ENCODE data around the gene PDZD4. TPM values are rescaled to one million over a fixed set of nuclear protein-coding genes. Genes with fewer than 3 reads are reported as not detected.

Gene PDZD4, protein sequence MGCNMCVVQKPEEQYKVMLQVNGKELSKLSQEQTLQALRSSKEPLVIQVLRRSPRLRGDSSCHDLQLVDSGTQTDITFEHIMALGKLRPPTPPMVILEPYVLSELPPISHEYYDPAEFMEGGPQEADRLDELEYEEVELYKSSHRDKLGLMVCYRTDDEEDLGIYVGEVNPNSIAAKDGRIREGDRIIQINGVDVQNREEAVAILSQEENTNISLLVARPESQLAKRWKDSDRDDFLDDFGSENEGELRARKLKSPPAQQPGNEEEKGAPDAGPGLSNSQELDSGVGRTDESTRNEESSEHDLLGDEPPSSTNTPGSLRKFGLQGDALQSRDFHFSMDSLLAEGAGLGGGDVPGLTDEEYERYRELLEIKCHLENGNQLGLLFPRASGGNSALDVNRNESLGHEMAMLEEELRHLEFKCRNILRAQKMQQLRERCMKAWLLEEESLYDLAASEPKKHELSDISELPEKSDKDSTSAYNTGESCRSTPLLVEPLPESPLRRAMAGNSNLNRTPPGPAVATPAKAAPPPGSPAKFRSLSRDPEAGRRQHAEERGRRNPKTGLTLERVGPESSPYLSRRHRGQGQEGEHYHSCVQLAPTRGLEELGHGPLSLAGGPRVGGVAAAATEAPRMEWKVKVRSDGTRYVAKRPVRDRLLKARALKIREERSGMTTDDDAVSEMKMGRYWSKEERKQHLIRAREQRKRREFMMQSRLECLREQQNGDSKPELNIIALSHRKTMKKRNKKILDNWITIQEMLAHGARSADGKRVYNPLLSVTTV
- 2.8 to 3.8 TPM (median 3.1 TPM) in 5 replicates for total RNA-seq (2022; extraction: Qiagen RNA extraction; ENCODE audit: low read depth)

GRCh38 chrX:153829799-153830639, at the start of gene PDZD4:
Gene PDZD4 (minus strand): TSS chrX:153830544. CDS start chrX:153830298, 246 bp downstream.

DNA sequence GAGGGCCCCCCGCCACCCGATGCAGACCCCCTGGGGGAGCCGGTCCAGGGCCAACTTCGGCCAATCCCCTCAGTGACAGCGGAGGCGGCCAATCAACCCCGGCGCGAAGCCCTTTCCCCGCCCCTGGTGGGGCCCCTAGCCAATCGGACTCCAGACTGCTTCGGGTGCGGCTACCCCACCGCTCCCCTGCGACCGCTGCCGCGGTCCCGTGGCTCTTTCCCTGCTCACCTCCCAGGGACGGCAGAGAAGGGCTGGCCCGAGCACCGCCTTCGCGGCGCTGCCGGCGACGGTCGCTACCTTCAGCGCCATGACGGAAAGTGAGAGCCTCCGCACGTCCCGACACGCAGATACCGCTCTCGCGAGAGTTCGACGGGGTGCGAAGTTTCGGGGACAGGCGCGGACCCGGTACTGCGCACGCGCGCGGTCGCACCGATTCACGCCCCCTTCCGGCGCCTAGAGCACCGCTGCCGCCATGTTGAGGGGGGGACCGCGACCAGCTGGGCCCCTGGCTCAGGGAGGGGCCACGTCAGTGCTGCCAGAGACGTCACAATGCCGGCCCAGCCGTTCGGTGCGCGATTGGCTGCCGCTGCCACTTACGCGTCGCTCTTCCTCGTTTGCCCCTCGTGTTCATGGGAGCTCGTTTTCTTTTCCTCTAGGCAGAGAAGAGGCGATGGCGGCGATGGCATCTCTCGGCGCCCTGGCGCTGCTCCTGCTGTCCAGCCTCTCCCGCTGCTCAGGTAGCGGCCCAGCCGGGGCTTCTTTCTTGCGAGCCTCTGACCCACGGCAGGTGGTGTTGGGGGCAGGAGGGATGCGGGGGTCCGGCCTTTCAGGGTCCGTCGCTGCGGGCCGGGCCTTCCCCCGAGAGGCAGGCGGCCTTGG, 36.1 kb downstream of the PDZD4 start, which contains the start of the genes IDH3G and SSR4:
IDH3G (minus strand) TSS at position 358 of the 879 bp plus-strand sequence; CDS start at position 309, 49 bp downstream.
SSR4 (plus strand) TSS at position 651 of the 879 bp plus-strand sequence; CDS start at position 671, 20 bp downstream.

DNA sequence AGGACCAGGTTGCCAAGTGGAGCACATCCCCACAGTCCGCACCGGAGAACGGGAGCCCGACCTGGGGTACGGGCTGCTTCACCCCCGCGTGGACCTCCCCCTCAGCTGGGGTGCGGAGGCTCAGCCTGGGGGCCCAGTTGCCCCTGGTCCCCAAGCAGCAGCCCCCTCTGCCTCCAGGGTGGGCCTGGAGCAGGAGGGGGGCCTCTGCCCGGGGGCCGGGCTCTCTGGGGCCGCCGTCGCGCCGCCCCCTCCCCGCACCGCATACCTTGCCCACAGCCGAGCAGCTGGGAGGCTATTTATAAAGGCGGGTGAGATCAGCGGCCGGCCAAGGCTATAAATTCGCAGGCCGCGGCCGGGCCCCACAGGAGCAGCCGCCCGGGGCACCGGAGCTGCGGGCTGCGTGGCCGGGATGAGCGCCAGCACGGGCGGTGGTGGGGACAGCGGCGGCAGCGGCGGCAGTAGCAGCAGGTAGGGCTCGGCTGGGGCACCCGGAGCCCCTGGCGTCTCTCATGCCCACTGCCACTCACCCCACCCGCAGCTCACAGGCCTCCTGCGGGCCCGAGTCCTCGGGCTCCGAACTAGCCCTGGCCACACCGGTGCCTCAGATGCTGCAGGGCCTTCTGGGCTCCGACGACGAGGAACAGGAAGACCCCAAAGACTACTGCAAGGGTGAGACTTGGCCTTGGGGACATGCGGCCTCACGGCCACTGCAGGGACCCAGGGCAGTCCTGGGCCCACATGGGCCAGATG, 49.5 kb downstream of the PDZD4 start, which contains the start of gene SRPK3:
SRPK3 (plus strand) TSS at position 364 of the 750 bp plus-strand sequence; CDS start at position 410, 46 bp downstream.

GRCh38 chrX:153763989-153764755, 66.2 kb downstream of the PDZD4 start, which contains the start of gene PLXNB3:
Gene PLXNB3 (plus strand): TSS chrX:153764249. CDS start chrX:153765536, 1,287 bp downstream.

Other genes with a start within 250 kb of the PDZD4 start
- gene CCNQ, start 231.4 kb downstream of the PDZD4 start, total RNA-seq (2022; extraction: Qiagen RNA extraction; ENCODE audit: low read depth) = 37.3 to 57.1 TPM (median 54.5 TPM) in 5 replicates
- gene DUSP9, start 183.3 kb downstream of the PDZD4 start, total RNA-seq (2022; extraction: Qiagen RNA extraction; ENCODE audit: low read depth) = 0.89 to 2.1 TPM (median 1.4 TPM) in 5 replicates
- gene PNCK, start 156.7 kb downstream of the PDZD4 start, total RNA-seq (2022; extraction: Qiagen RNA extraction; ENCODE audit: low read depth) = 0.16 to 2.0 TPM (median 0.49 TPM) in 4 of 5 replicates, not detected in the other
- gene SLC6A8, start 142.6 kb downstream of the PDZD4 start, total RNA-seq (2022; extraction: Qiagen RNA extraction; ENCODE audit: low read depth) = 8.8 to 12.5 TPM (median 9.8 TPM) in 5 replicates
- gene BCAP31, start 106.2 kb downstream of the PDZD4 start, total RNA-seq (2022; extraction: Qiagen RNA extraction; ENCODE audit: low read depth) = 376 to 420 TPM (median 389 TPM) in 5 replicates
- gene ABCD1, start 105.7 kb downstream of the PDZD4 start, total RNA-seq (2022; extraction: Qiagen RNA extraction; ENCODE audit: low read depth) = 2.1 to 3.9 TPM (median 3.7 TPM) in 5 replicates
- gene PLXNB3, start 66.3 kb downstream of the PDZD4 start, total RNA-seq (2022; extraction: Qiagen RNA extraction; ENCODE audit: low read depth) = 1.7 to 5.0 TPM (median 3.0 TPM) in 5 replicates
- 0.02 to 0.05 TPM (median 0.02 TPM) in 3 of 5 replicates, not detected in the others for gene SRPK3, start 49.5 kb downstream of the PDZD4 start, total RNA-seq (2022; extraction: Qiagen RNA extraction; ENCODE audit: low read depth)
- gene IDH3G, start 36.2 kb downstream of the PDZD4 start, total RNA-seq (2022; extraction: Qiagen RNA extraction; ENCODE audit: low read depth) = 55.4 to 64.5 TPM (median 62.6 TPM) in 5 replicates
- 358 to 451 TPM (median 405 TPM) in 5 replicates for gene SSR4, start 35.9 kb downstream of the PDZD4 start, total RNA-seq (2022; extraction: Qiagen RNA extraction; ENCODE audit: low read depth)
- 18.0 to 23.1 TPM (median 20.8 TPM) in 5 replicates for gene L1CAM, start 55.6 kb upstream of the PDZD4 start, total RNA-seq (2022; extraction: Qiagen RNA extraction; ENCODE audit: low read depth)
- 0.09 to 0.13 TPM in 2 of 5 replicates, not detected in the others for gene AVPR2, start 74.1 kb upstream of the PDZD4 start, total RNA-seq (2022; extraction: Qiagen RNA extraction; ENCODE audit: low read depth)
- 1.2 to 1.6 TPM (median 1.4 TPM) in 5 replicates for gene ARHGAP4, start 95.7 kb upstream of the PDZD4 start, total RNA-seq (2022; extraction: Qiagen RNA extraction; ENCODE audit: low read depth)
- 211 to 249 TPM (median 229 TPM) in 5 replicates for gene NAA10, start 104.5 kb upstream of the PDZD4 start, total RNA-seq (2022; extraction: Qiagen RNA extraction; ENCODE audit: low read depth)
- 0.07 to 0.13 TPM in 2 of 5 replicates, not detected in the others for gene RENBP, start 114.1 kb upstream of the PDZD4 start, total RNA-seq (2022; extraction: Qiagen RNA extraction; ENCODE audit: low read depth)
- gene HCFC1, start 141.3 kb upstream of the PDZD4 start, total RNA-seq (2022; extraction: Qiagen RNA extraction; ENCODE audit: low read depth) = 32.5 to 43.2 TPM (median 41.6 TPM) in 5 replicates
- 4.4 to 7.5 TPM (median 5.6 TPM) in 5 replicates for gene TMEM187, start 142.2 kb upstream of the PDZD4 start, total RNA-seq (2022; extraction: Qiagen RNA extraction; ENCODE audit: low read depth)
- 187 to 237 TPM (median 225 TPM) in 5 replicates for gene IRAK1, start 189.4 kb upstream of the PDZD4 start, total RNA-seq (2022; extraction: Qiagen RNA extraction; ENCODE audit: low read depth)